ENCODE measurements around the gene DYNLT1.

The DYNLT1 gene

GRCh38 chr6:158630938-158631616 lies 13.5 kb downstream of the DYNLT1 start:
- H3K27ac ChIP-seq = peak overlapping the region; percentile 70 to 90
- peak; percentile 92 for DNase-seq (ENCODE audit: low spot score)
- TF ChIP-seq CTCF (IDR thresholded peaks at IDR 0.05) = no peak
- peak overlapping the region; percentile 52 for H3K4me3 ChIP-seq

- peak overlapping the region in 1 of 2 donors; percentile 90 for H3K27ac ChIP-seq
- H3K4me3 ChIP-seq = no peak overlapping the region
- TF ChIP-seq CTCF (IDR thresholded peaks at IDR 0.05) = no peak
- DNase-seq (ENCODE audit: low spot score) = peak; percentile 62
Observed at GRCh38 chr6:158629367-158630221, 14.9 kb downstream of the DYNLT1 start.

DNA sequence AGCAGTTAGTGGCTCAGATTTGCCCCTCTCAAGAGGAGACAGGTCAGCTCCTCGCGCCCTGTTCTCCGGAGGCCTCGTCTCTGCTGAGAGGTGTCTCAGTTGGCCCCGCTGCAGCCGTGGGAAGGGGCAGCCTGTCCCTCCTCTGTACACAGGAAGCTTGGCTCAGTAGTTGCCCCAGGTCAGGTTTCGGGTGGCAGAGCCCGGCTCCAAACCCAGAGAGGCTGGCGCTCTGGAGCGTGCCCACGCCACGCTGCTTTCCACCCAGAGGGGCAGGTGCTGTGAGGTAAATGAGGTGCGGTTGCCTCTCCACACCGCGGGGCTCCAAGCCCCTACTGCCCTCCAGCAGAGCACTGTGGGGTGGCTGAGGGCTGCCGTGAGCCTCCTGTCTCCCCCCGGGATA lies 16.0 kb downstream of the DYNLT1 start:
- DNase-seq (ENCODE audit: low spot score) = peak; percentile 66

GRCh38 chr6:158627940-158628211 lies 16.7 kb downstream of the DYNLT1 start:
- H3K27ac ChIP-seq = no peak overlapping the region
- H3K4me3 ChIP-seq = no peak overlapping the region
- peak; percentile 68 for DNase-seq (ENCODE audit: low spot score)
- TF ChIP-seq CTCF (IDR thresholded peaks at IDR 0.05) = no peak

More for the DNA sequence above, 16.0 kb downstream of the DYNLT1 start:
- Histone ChIP-seq H3K4me3 (no peak overlapping the region), H3K27ac (no peak overlapping the region)
- TF ChIP-seq CTCF (IDR thresholded peaks at IDR 0.05) = no peak

DNA sequence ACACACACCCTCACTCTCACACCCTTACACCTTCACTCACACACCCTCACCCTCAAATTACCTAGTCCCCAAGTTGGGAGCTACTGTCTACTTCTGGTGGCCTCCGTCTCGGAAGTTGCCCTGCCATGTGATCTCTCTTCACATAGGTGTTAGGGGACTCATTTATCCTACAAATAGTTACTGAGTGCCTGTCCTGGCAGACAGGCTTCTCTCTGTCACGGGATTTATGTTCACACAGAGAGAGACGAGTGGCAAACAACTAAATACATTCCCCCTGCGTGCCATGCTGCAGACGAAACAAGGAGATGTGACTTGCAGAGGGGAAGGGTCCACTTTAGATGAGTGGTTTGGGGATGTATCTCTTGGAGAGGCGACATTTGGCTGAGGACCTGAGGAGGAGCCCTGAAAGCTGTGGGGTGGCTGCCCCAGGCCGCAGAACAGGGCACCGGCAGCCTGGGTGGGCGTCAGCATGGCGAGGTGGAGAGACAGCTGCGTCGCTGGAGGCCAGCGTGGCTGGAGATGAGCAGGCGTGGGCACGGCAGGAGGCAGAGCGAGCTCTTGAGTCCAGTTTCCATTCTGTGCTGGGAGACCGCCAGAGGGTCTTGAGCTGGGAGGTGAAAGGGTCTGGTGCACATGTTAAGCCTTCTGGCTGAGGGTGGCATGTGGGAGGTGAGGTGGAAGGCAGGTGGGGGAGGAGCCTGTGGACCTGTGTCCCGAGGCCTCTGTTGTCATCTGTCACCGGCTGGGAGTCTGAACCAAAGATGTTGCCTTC lies 17.2 kb downstream of the DYNLT1 start:
- Histone ChIP-seq H3K27ac (peak overlapping the region; percentile 83 to 93), H3K4me3 (no peak overlapping the region)
- peak; percentile 62 for DNase-seq (ENCODE audit: low spot score)
- no peak for TF ChIP-seq CTCF (IDR thresholded peaks at IDR 0.05)

DNA sequence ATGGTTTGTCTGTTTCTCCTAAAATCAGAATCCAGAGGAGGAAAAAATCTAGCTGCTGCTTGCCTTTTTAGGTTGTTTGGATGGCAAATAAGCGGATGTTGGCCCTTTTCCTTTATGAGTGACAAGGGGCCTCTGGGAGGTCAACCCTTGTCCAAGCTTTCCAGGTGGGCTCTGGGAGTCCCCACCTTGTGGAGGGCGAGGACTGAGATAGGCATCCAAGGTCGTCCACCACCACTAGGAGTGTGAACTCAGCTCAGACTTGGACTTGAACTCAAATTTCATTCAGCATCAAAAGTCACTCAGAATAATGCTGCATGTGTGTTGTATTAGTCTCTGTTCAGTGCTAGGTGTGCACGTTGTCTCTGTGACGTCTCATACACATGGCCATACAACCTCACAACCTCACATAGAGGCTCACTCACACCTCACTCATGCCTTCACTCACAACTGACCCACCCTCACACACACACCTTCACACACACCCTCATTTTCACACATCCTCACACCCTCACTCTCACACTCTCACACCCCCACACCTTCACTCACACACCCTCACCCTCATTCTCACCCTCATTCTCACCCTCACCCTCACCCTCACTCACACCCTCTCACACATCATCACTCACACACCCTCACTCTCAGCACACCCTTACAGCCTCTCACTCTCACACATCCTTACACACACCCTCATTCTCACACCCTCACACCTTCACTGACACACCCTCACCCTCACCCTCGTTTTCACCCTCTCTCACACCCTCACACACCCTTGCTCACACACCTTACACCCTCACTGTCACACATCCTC lies 18.0 kb downstream of the DYNLT1 start:
- DNase-seq (ENCODE audit: low spot score) = no peak
- H3K4me3 ChIP-seq = no peak overlapping the region
- peak overlapping the region; percentile 83 to 93 for H3K27ac ChIP-seq
- no peak for TF ChIP-seq CTCF (IDR thresholded peaks at IDR 0.05)
